Memory B cell (primary cell): ENCODE results near the gene MAP3K21.

ENCODE experiments used
- ATAC-seq: fragments of 150-1000 bp; cut with Tn5 transposase; 2 replicates; pipeline ENCODE4 v1.10.0; 2021; ENCODE audit warnings: low read depth, mild to moderate bottlenecking, moderate library complexity
- DNase-seq, 2 donors: peaks; one replicate each; pipeline ENCODE4 v3.0.0; 2022; ENCODE audit warnings: low spot score in 2 of 2
- H3K27ac Mint-ChIP-seq: one replicate; pipeline ENCODE4 v1.8.0; 2022; ENCODE audit warnings: mild to moderate bottlenecking, moderate library complexity, mixed read lengths
- H3K27me3 Mint-ChIP-seq: one replicate; pipeline ENCODE4 v1.8.0; 2022; ENCODE audit warnings: mixed read lengths
- H3K36me3 Mint-ChIP-seq: one replicate; pipeline ENCODE4 v1.8.0; 2022; ENCODE audit warnings: mild to moderate bottlenecking, mixed read lengths
- H3K4me1 Mint-ChIP-seq: one replicate; pipeline ENCODE4 v1.8.0; 2022; ENCODE audit warnings: mixed read lengths
- H3K4me3 Mint-ChIP-seq: one replicate; pipeline ENCODE4 v1.8.0; 2022; ENCODE audit warnings: mild to moderate bottlenecking, moderate library complexity, mixed read lengths
- H3K9me3 Mint-ChIP-seq: one replicate; pipeline ENCODE4 v1.8.0; 2022; ENCODE audit warnings: mixed read lengths

Gene MAP3K21

DNA sequence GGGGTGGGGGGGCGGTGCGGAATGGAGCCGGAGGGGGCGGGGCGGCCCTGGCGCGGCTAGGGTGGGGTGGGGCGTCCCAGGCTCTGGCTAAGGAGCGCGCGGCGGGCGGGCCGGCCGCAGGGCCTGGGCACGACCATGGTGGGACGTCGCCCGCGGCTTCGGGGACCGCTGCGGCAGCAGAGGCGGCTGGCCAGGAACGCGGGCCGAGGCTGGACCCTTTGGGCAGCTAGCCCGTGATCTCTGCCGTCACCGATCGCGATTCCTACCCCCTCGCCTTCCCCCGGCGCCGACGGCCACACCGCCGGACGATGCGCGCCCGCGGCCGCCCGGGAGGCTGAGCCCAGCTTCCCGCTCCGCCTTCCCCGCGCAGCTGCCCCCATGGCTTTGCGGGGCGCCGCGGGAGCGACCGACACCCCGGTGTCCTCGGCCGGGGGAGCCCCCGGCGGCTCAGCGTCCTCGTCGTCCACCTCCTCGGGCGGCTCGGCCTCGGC lies at the start of gene MAP3K21:
Gene MAP3K21 (plus strand): TSS at position 74 of the 491 bp plus-strand sequence. CDS start 305 bp downstream, at position 379.
- Mint-ChIP-seq H3K27ac (peak within 1 kb of the TSS; percentile 78), H3K27me3 (peaks cover 3% of the 10 kb centered on the region), H3K9me3 (no peaks in the 10 kb centered on the region), H3K4me1 (peaks cover 13% of the 10 kb centered on the region), H3K36me3 (peaks cover 1% of the 10 kb centered on the region), H3K4me3 (peak within 1 kb of the TSS; percentile 76)
- no peak for ATAC-seq
- DNase-seq, result peak in 1 of 2 donors; percentile 59

DNA sequence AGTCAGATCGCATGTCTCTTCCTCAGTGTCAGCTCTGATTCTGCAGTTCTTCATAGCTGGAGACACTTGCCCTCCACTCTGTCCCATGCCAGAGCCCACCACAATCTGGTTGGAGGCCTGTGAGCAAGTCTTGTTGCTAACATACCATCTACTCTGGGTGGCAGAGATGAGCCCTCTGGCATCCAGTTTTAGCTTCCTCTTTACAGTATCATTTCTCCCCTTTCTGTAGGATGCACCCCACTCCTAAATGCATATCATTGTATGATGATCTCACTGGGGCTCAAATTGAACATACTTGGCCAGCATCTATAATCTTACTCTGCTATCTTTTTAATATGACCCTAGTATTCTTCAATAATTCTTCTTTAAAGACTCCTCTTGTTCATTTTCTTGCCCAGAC lies 48.9 kb upstream of the MAP3K21 start:
- H3K27ac Mint-ChIP-seq, result no peak overlapping the region

DNA sequence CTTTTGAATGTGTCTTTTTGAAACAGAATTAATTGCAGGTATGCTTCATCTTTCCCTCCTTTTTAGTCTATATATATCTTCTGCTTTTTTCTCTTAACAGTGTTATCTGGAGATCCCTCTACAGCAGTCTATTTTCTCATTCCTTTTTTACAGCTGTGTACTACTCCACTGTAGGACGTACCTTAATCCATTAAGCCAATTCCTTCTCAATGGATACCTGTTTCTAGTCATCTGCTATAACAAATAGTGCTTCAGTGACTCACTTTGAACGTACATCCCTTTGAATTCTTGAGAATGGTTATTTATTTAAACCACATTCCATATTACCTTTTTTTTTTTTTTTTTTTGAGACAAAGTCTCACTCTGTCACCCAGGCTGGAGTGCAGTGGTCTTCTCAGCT lies 47.6 kb upstream of the MAP3K21 start:
- no peaks in the 10 kb centered on the region for H3K27me3 Mint-ChIP-seq
- H3K4me3 Mint-ChIP-seq, result no peak overlapping the region
- H3K4me1 Mint-ChIP-seq, result peaks cover 16% of the 10 kb centered on the region
- H3K9me3 Mint-ChIP-seq, result no peaks in the 10 kb centered on the region
- no peak for DNase-seq
- H3K27ac Mint-ChIP-seq, result no peak overlapping the region
- no peak for ATAC-seq
- peaks cover 6% of the 10 kb centered on the region for H3K36me3 Mint-ChIP-seq

More for the DNA sequence above, 48.9 kb upstream of the MAP3K21 start:
- H3K4me1 Mint-ChIP-seq, result peaks cover 16% of the 10 kb centered on the region
- DNase-seq, result no peak
- ATAC-seq, result no peak
- H3K9me3 Mint-ChIP-seq, result no peaks in the 10 kb centered on the region
- H3K36me3 Mint-ChIP-seq, result peaks cover 13% of the 10 kb centered on the region
- H3K4me3 Mint-ChIP-seq, result no peak overlapping the region
- no peaks in the 10 kb centered on the region for H3K27me3 Mint-ChIP-seq

DNA sequence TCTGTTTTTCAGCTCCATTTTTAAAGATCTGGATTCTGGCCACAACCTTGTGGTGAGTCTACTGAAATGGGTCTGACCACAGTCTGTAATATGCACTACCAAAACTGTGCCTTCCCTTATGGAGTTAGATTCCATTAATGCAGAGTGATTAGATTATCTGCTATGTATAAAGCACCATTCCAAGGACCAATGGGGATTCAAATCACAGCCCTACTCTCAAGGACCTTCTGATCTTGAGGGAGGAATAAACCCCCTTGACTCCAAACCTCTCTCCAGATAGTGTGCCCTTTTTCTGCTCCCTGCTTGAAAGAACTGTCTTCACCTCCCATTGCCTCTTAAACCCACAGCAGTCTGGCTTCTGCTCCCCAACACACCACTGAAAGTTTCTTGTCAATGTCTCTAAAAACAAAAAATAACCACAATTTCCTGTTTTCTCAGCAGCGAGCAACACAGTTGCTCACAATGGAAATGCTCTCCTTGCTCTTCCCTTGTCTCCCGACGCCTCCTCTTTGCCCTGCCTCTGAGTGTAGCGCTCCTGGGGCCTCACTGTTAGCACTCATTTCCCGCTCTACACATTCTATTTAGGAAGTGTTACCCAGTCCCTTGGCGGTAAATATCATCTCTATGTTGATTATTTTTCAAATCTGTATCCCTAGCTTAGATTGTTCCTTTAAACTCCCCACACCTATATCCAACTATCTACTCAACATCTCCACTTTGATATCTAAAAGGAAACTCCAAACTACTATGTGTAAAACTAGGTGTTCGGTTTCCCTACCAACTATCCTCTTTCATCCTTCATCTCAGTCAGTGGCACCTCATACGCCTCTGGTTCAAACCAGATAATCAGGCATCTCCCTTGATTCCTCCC lies 45.6 kb upstream of the MAP3K21 start:
- ATAC-seq, result peak; percentile 34
- no peaks in the 10 kb centered on the region for H3K9me3 Mint-ChIP-seq
- H3K36me3 Mint-ChIP-seq, result peaks cover under 1% of the 10 kb centered on the region
- peaks cover 16% of the 10 kb centered on the region for H3K4me1 Mint-ChIP-seq
- H3K27ac Mint-ChIP-seq, result peak overlapping the region; percentile 31
- H3K27me3 Mint-ChIP-seq, result no peaks in the 10 kb centered on the region
- DNase-seq, result no peak
- peak overlapping the region; percentile 43 for H3K4me3 Mint-ChIP-seq

DNA sequence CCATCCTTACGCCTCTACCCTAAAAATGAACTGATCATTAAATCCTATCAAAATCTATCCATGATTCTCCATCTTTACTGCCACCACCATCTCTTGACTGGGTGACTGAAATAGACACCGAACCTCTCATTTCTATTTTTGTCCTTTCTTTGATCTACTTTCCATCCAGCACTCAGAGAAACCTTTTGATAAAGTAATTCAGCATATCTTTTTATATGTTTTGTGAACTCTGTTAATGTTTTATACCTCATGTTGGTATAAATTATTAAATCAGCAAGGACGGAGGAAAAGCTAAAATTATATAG lies 45.0 kb upstream of the MAP3K21 start:
- DNase-seq (no peak), ATAC-seq (no peak)
- H3K36me3 Mint-ChIP-seq, result peaks cover 3% of the 10 kb centered on the region
- peak overlapping the region; percentile 9 for H3K4me3 Mint-ChIP-seq
- H3K4me1 Mint-ChIP-seq, result peaks cover 16% of the 10 kb centered on the region
- peak overlapping the region; percentile 31 for H3K27ac Mint-ChIP-seq
- no peaks in the 10 kb centered on the region for H3K27me3 Mint-ChIP-seq
- no peaks in the 10 kb centered on the region for H3K9me3 Mint-ChIP-seq

DNA sequence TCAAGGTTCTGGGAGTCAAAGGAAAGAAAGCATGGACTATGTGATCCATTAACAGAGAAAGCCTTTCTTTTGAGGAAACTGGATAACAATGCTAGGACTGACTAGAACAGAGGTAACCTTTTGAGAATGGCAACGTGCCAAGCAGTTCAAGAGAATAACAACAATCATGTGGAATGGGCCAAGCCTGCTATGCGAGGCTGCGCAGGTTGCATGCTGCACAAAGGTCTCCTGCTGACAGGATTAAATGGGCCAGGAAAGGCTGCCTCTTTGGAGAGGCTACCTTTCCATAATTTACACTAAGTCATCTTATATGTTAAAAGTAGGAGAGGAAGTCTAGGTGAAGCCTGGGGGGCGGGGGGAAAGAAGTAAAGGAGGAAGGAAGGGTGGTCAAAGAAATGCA lies 37.8 kb upstream of the MAP3K21 start:
- H3K4me1 Mint-ChIP-seq, result peaks cover 10% of the 10 kb centered on the region
- DNase-seq, result no peak
- peaks cover 17% of the 10 kb centered on the region for H3K36me3 Mint-ChIP-seq
- H3K27ac Mint-ChIP-seq, result no peak overlapping the region
- H3K4me3 Mint-ChIP-seq, result no peak overlapping the region
- H3K9me3 Mint-ChIP-seq, result no peaks in the 10 kb centered on the region
- no peaks in the 10 kb centered on the region for H3K27me3 Mint-ChIP-seq
- ATAC-seq, result no peak

DNA sequence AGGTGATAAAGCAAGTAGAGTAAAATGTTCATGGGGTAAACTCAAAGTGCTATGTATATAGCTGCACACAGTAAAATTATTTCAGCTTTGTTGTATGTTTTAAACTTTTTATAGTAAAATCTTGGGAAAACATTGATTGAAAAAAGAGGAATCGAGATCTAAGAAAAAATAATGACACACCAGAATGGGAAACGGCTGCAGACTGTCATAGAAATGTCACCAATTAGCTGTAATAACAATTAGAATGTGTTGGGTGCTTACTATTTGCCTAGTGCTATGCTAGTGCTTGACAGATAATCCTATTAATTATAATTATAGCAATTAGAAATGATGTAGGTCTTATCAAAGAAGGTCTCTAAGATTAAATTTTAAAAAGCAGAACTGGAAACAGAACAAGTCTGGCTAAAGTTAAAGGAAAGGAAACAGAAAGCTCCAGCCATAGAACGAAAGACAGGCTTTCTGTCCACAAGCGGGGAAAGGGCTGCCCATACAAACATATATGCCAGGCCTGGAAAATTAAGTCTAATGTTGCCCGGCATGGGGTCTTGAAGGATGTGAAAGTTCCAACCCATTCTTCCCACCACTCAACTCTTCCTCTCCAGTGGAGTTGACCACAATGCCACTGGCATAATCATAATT lies 37.0 kb upstream of the MAP3K21 start:
- Mint-ChIP-seq H3K9me3 (no peaks in the 10 kb centered on the region), H3K36me3 (peaks cover 17% of the 10 kb centered on the region), H3K27me3 (no peaks in the 10 kb centered on the region), H3K4me1 (peaks cover 15% of the 10 kb centered on the region), H3K4me3 (no peak overlapping the region), H3K27ac (peak overlapping the region; percentile 15)
- DNase-seq (no peak), ATAC-seq (no peak)

DNA sequence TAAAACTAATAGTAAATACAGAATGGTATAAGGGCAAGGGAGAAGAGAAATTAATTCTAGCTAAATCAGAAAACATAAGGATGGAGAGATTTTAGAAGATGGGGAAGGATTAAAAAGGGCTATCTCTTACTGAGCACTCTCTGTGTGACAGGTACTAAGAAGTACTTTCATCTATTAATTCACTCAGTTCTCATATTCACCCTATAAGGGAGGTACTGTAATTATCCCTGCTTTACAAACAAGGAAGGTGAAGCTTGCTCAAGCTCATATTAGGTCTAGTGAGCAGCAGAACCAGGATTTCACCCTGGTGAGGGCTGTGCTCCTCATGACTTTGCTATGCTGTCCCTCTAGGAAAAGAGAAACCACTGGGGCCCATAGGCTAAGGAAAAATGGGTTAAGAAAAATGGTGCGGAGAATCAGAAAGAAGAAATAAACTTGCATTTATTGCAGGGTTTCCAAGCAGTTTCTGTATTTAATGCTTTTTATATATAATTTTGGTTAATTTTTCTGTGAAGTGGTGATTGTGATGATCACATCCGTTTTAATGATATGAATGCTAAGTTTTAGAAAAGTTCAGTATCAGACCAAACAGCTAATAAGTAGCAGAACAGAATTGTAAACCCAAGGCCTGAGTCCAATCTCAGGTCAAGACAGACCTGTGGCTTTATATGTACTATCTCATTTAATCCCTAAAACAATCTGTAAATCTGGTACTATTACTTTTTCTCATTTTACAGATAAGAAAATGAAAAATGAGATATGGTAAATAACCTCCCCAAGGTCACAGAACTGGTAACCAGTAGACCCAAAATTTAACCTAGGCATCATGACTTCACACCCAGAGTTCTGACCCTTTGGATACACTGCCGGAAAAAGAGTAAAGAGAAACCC lies 33.7 kb upstream of the MAP3K21 start:
- peaks cover 22% of the 10 kb centered on the region for H3K4me1 Mint-ChIP-seq
- H3K27me3 Mint-ChIP-seq, result no peaks in the 10 kb centered on the region
- peaks cover 6% of the 10 kb centered on the region for H3K36me3 Mint-ChIP-seq
- H3K27ac Mint-ChIP-seq, result no peak overlapping the region
- DNase-seq (no peak), ATAC-seq (no peak)
- H3K9me3 Mint-ChIP-seq, result no peaks in the 10 kb centered on the region
- no peak overlapping the region for H3K4me3 Mint-ChIP-seq

DNA sequence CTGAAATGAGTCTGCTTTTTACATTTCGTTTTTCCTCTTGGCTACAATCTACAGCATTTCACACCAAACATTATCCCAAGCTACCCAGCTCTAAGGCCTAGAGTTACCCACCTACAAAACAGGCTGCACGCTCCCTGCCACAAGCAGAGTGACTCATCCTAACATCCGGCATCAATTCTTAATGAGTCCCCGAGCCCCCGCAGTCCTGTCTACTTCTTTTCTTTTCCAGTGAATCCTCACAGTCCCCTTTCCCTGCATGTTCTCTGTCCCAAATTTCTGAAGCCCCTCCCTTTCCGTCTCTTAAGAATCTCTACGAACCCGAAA lies 32.6 kb upstream of the MAP3K21 start:
- Mint-ChIP-seq H3K4me3 (peak overlapping the region; percentile 99), H3K36me3 (no peaks in the 10 kb centered on the region), H3K27ac (peak overlapping the region; percentile 93), H3K9me3 (no peaks in the 10 kb centered on the region), H3K4me1 (peaks cover 19% of the 10 kb centered on the region), H3K27me3 (no peaks in the 10 kb centered on the region)
- ATAC-seq (no peak), DNase-seq (no peak)

DNA sequence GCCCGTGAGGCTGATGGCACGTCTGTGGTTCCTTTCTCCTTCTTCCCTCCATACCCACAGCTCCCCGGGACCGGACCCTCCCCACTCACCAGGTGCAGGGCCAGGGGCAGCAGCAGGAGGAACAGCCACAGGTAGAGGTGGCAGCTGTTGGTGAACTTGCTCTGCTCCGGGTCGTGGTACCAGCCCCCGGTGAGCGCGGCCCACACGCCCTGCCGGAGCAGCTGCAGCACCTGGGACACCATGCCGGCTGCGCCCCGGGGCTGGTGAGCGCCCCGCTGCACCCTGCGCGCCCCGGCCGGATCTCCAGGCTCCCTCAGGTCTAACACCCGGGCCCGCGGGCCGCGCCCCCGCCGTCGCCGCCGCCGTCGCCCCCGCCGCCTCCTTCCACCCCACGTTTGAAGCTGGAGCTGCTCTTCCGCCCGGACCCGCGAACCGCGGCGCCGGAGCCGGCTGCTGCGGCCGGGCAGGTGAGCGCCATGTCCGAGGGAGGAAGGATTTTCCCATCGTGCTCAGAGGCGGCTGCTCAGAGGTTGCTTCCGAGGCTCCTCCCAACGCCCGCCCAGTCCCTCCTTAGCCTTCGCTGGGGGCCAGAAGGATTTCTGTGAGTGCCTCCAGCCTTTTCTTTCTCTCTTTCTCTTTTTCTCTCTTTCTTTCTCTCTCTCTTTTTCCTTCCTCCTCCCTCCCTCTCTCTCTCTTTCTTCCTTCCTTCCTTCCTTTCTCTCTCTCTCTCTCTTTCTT lies 32.1 kb upstream of the MAP3K21 start, which contains the start of gene PCNX2:
Gene PCNX2 (minus strand): TSS at position 489 of the 738 bp plus-strand sequence. CDS start 247 bp downstream, at position 242.
- ATAC-seq (peak; percentile 84), DNase-seq (peak; percentile 34 to 47)
- H3K27ac Mint-ChIP-seq, result peak within 1 kb of the TSS; percentile 93
- peaks cover 16% of the 10 kb centered on the region for H3K4me1 Mint-ChIP-seq
- H3K27me3 Mint-ChIP-seq, result no peaks in the 10 kb centered on the region
- H3K9me3 Mint-ChIP-seq, result no peaks in the 10 kb centered on the region
- no peaks in the 10 kb centered on the region for H3K36me3 Mint-ChIP-seq
- H3K4me3 Mint-ChIP-seq, result peak within 1 kb of the TSS; percentile 99

DNA sequence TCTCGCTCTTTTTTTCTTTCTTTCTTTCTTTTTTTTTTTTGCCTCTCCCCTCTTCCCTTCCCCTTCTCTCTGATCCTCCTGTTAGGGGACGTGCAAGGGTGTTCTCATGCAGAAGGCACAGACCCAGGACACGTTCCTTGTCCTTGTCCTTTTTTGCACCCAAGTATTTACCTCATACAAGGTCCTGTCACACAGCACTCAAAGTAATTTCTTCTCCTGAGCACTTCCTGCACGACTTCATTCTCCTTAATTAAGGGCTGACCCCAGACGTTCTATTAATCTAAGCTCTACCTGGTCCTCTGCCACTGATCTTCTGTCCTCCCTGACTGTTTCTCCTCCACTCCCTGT lies 31.6 kb upstream of the MAP3K21 start:
- H3K36me3 Mint-ChIP-seq, result no peaks in the 10 kb centered on the region
- ATAC-seq (no peak), DNase-seq (no peak)
- peak overlapping the region; percentile 93 for H3K27ac Mint-ChIP-seq
- no peaks in the 10 kb centered on the region for H3K27me3 Mint-ChIP-seq
- peak overlapping the region; percentile 99 for H3K4me3 Mint-ChIP-seq
- H3K9me3 Mint-ChIP-seq, result no peaks in the 10 kb centered on the region
- peaks cover 14% of the 10 kb centered on the region for H3K4me1 Mint-ChIP-seq

DNA sequence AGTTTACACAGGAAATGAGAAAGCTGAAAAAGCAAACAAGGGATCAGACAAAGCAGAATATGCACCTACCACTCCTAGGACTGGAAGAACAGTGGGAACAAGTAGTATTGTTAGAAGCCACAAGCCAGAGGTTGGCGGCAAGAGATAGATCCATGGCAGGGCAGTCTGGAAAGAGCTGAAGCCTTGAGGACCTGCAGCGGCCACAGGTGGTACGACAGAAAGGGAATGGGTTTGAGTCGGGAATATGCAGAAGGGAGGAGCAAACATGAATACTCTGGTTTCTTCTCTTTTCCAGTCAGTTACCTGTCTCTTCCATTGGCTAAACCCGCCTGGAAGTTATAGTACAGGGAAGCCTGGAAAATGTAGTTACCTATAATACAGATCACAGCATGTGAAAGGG lies 28.1 kb upstream of the MAP3K21 start:
- no peak for ATAC-seq
- H3K4me3 Mint-ChIP-seq, result no peak overlapping the region
- H3K27ac Mint-ChIP-seq, result no peak overlapping the region
- H3K27me3 Mint-ChIP-seq, result peaks cover under 1% of the 10 kb centered on the region
- peaks cover 12% of the 10 kb centered on the region for H3K4me1 Mint-ChIP-seq
- no peaks in the 10 kb centered on the region for H3K9me3 Mint-ChIP-seq
- DNase-seq, result no peak
- no peaks in the 10 kb centered on the region for H3K36me3 Mint-ChIP-seq

DNA sequence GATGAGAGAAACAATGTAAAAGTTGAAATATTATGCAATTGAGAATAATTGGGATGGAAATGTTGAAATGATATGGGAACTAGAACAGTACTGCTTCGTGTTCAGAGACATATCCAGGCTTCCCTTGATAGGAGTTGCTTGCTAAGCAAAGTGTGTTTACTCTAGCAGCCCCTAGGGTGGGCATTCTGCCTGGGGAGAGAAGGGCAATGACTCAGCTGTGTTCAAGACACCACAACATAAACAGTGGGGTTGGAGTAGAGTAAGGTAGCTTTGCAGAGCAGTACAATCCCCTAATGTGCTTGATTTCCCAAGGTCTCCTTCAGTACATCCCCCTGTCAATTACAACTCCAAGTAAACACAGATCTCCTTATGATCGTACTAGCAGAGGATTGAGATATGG lies 27.2 kb upstream of the MAP3K21 start:
- DNase-seq, result no peak
- H3K27ac Mint-ChIP-seq, result no peak overlapping the region

More for the DNA sequence above, 27.2 kb upstream of the MAP3K21 start:
- no peak for ATAC-seq
- H3K27me3 Mint-ChIP-seq, result peaks cover 2% of the 10 kb centered on the region
- no peaks in the 10 kb centered on the region for H3K36me3 Mint-ChIP-seq
- peaks cover 7% of the 10 kb centered on the region for H3K4me1 Mint-ChIP-seq
- H3K9me3 Mint-ChIP-seq, result no peaks in the 10 kb centered on the region
- H3K4me3 Mint-ChIP-seq, result no peak overlapping the region
